ENCODE results near the gene PDGFB. TPM values are rescaled to one million over a fixed set of nuclear protein-coding genes. Genes with fewer than 3 reads are reported as not detected.

PDGFB gene
- total and polyA plus RNA-seq, 8 donors, result 2.7 to 12.1 (median 4.4) TPM

GRCh38 chr22:39178206-39179111 lies 66.3 kb downstream of the PDGFB start:
- H3K4me3 ChIP-seq, result no peak overlapping the region
- no peak for FAIRE-seq
- TF ChIP-seq CTCF (IDR thresholded peaks at IDR 0.05), result no peak
- H3K9me3 ChIP-seq, result no peaks in the 10 kb centered on the region
- no peaks in the 10 kb centered on the region for H3K27me3 ChIP-seq
- H3K4me1 ChIP-seq, result peaks cover 8 to 11% (median 10%) of the 10 kb centered on the region in 3 donors
- WGBS, 2 donors, result 90 to 92% methylated on average over 19 of the region's 19 CpGs
- intact Hi-C loops (cut with DNase I), result loop anchor here (10.0 kb wide), 3 partner anchors 56 to 346 kb away; partner anchors contain the start of gene ATF4 (in 1 of the 3)
- DNase-seq, result peak in 1 of 6 donors; percentile 8
- no peaks in the 10 kb centered on the region for H3K36me3 ChIP-seq
- no peak for ATAC-seq
- no peak overlapping the region for H3K27ac ChIP-seq

GRCh38 chr22:39177791-39178190 lies 67.0 kb downstream of the PDGFB start:
- H3K4me3 ChIP-seq, result no peak overlapping the region
- FAIRE-seq, result no peak
- intact Hi-C loops (cut with DNase I), result loop anchor here (10.0 kb wide), 3 partner anchors 57 to 347 kb away; partner anchors contain the start of gene ATF4 (in 1 of the 3)
- peaks cover 8 to 12% (median 10%) of the 10 kb centered on the region in 3 donors for H3K4me1 ChIP-seq
- H3K36me3 ChIP-seq, result no peaks in the 10 kb centered on the region
- peak in 1 of 6 donors; percentile 11 for DNase-seq
- no peaks in the 10 kb centered on the region for H3K9me3 ChIP-seq
- no peak for TF ChIP-seq CTCF (IDR thresholded peaks at IDR 0.05)
- WGBS, 2 donors, result 86 to 94% methylated on average over 9 of the region's 9 CpGs
- no peak overlapping the region for H3K27ac ChIP-seq
- no peak for ATAC-seq
- no peaks in the 10 kb centered on the region for H3K27me3 ChIP-seq

GRCh38 chr22:39177456-39177775 lies 67.4 kb downstream of the PDGFB start:
- 91 to 92% methylated on average over 2 of the region's 2 CpGs for WGBS, 2 donors
- TF ChIP-seq CTCF (IDR thresholded peaks at IDR 0.05), result no peak
- Histone ChIP-seq H3K36me3 (no peaks in the 10 kb centered on the region), H3K9me3 (no peaks in the 10 kb centered on the region), H3K4me1 (peaks cover 8 to 12% (median 10%) of the 10 kb centered on the region in 3 donors), H3K27ac (no peak overlapping the region), H3K4me3 (no peak overlapping the region), H3K27me3 (no peaks in the 10 kb centered on the region)
- ATAC-seq (no peak), DNase-seq (peak in 1 of 6 donors; percentile 8), FAIRE-seq (no peak)
- intact Hi-C loops (cut with DNase I), result loop anchor here (10.0 kb wide), 3 partner anchors 57 to 347 kb away; partner anchors contain the start of gene ATF4 (in 1 of the 3)

- TF ChIP-seq CTCF (IDR thresholded peaks at IDR 0.05), result no peak
- 86 to 89% methylated on average over 13 to 14 of the region's 14 CpGs for WGBS, 2 donors
- peak in 1 of 6 donors; percentile 12 for DNase-seq
- Histone ChIP-seq H3K4me3 (no peak overlapping the region), H3K4me1 (peaks cover 8 to 12% (median 10%) of the 10 kb centered on the region in 3 donors), H3K36me3 (no peaks in the 10 kb centered on the region), H3K27ac (peak overlapping the region in 3 of 4 donors; percentile 18 to 64 (median 62)), H3K9me3 (no peaks in the 10 kb centered on the region), H3K27me3 (no peaks in the 10 kb centered on the region)
- intact Hi-C loops (cut with DNase I), result loop anchor here (10.0 kb wide), 3 partner anchors 58 to 348 kb away; partner anchors contain the start of gene ATF4 (in 1 of the 3)
- no peak for ATAC-seq
- FAIRE-seq, result no peak
These were observed 67.9 kb downstream of the PDGFB start for GRCh38 chr22:39176714-39177455.
